Endodermal cell (in vitro differentiated cells): ENCODE results near the gene C1orf56. TPM values are rescaled to one million over a fixed set of nuclear protein-coding genes. Genes with fewer than 3 reads are reported as not detected.

Experiments
- DNase-seq: peaks from one replicate; pipeline ENCODE4 v3.0.0-alpha.2; 2017
- H3K27ac ChIP-seq: 2 replicates; pipeline ENCODE4 v1.5.1; 2013; ENCODE audit warnings: mild to moderate bottlenecking, low read depth, low read length, moderate library complexity
- H3K27me3 ChIP-seq: 2 replicates; pipeline ENCODE4 v1.6.1; 2013; ENCODE audit warnings: mild to moderate bottlenecking, low read length, moderate library complexity; ENCODE audit not compliant: insufficient read depth, control insufficient read depth, poor library complexity, severe bottlenecking
- H3K36me3 ChIP-seq: 2 replicates; pipeline ENCODE4 v1.7.0; 2013; ENCODE audit warnings: mild to moderate bottlenecking, low read length, moderate library complexity; ENCODE audit not compliant: control insufficient read depth, insufficient read depth
- H3K4me1 ChIP-seq: one replicate; pipeline ENCODE4 v1.7.0; 2013; ENCODE audit warnings: low read length; ENCODE audit not compliant: control insufficient read depth, insufficient read depth
- H3K4me3 ChIP-seq: 2 replicates; pipeline ENCODE4 v1.5.1; 2013; ENCODE audit warnings: mild to moderate bottlenecking, low read length, moderate library complexity
- H3K9ac ChIP-seq: 2 replicates; pipeline ENCODE4 v1.6.1; 2013; ENCODE audit warnings: mild to moderate bottlenecking, low read length, moderate library complexity; ENCODE audit not compliant: poor library complexity, severe bottlenecking; ENCODE audit errors: extremely low read depth
- H3K9me3 ChIP-seq: 2 replicates; pipeline ENCODE4 v1.6.1; 2013; ENCODE audit warnings: mild to moderate bottlenecking, low read length, moderate library complexity; ENCODE audit not compliant: control insufficient read depth
- H3K27ac Mint-ChIP-seq: 2 replicates; pipeline ENCODE4 v1.8.0; 2020; ENCODE audit warnings: mixed read lengths
- H3K27me3 Mint-ChIP-seq: 2 replicates; pipeline ENCODE4 v1.8.0; 2021; ENCODE audit warnings: mild to moderate bottlenecking, mixed read lengths; ENCODE audit not compliant: insufficient read depth
- H3K36me3 Mint-ChIP-seq: 2 replicates; pipeline ENCODE4 v1.8.0; 2020; ENCODE audit warnings: low read depth, mixed read lengths
- H3K4me1 Mint-ChIP-seq: 2 replicates; pipeline ENCODE4 v1.8.0; 2020; ENCODE audit warnings: mixed read lengths
- H3K4me3 Mint-ChIP-seq: 2 replicates; pipeline ENCODE4 v1.8.0; 2020; ENCODE audit warnings: mild to moderate bottlenecking, moderate library complexity, mixed read lengths
- H3K9me3 Mint-ChIP-seq: 2 replicates; pipeline ENCODE4 v1.8.0; 2020; ENCODE audit warnings: mild to moderate bottlenecking, mixed read lengths
- CTCF ChIP-seq: fragments of 200-600 bp; sonication (generic); conservative IDR thresholded peaks from 2 replicates; pipeline ENCODE4 v1.5.0; 2021; ENCODE audit warnings: antibody characterized with exemption, mild to moderate bottlenecking
- WGBS, 2 experiments: methylation state at CpG; one replicate each; pipeline versions ENCODE4 v1.1.5 to v1.1.7; 2013; ENCODE audit warnings: missing lambda C conversion rate in 2 of 2, mixed read lengths in 1 of 2; ENCODE audit not compliant: insufficient coverage in 1 of 2, insufficient read length in 1 of 2; 5-methylcytosine and 5-hydroxymethylcytosine counted together
- total RNA-seq, 2 donors: library from RNA; stranded (reverse); fragmentation: NEBNext Ultra II Directional in 1 of 2; extraction: Animal tissue kit (Norgen Biotek cat#: 25700) in 1 of 2; gene quantifications; 2 replicates in 1 of 2; 3 replicates in 1 of 2; pipeline ENCODE4 v1.2.1, GENCODE V29; 2021

Gene C1orf56
- total RNA-seq, 2 donors from 2014 or later, result 4.7 to 6.6 TPM

GRCh38 chr1:151055581-151055980, 8.0 kb downstream of the C1orf56 start:
- 80% methylated on average over 1 of the region's 2 CpGs; no CpG with 5 or more reads in 1 of the 2 experiments for WGBS, 2 experiments
- peaks cover 68% of the 10 kb centered on the region for H3K36me3 ChIP-seq
- no peak overlapping the region for H3K27ac Mint-ChIP-seq

GRCh38 chr1:151056149-151056548, 8.6 kb downstream of the C1orf56 start:
- Histone ChIP-seq H3K4me1 (no peaks in the 10 kb centered on the region), H3K9ac (no peak overlapping the region), H3K36me3 (peaks cover 64% of the 10 kb centered on the region), H3K27me3 (no peaks in the 10 kb centered on the region), H3K4me3 (no peak overlapping the region), H3K9me3 (no peaks in the 10 kb centered on the region), H3K27ac (no peak overlapping the region)
- peak overlapping the region; percentile 23 for H3K27ac Mint-ChIP-seq
- TF ChIP-seq CTCF, result no peak
- H3K9me3 Mint-ChIP-seq, result no peaks in the 10 kb centered on the region
- DNase-seq, result no peak
- 67 to 68% methylated on average over 2 of the region's 2 CpGs for WGBS, 2 experiments
- no peaks in the 10 kb centered on the region for H3K27me3 Mint-ChIP-seq
- H3K36me3 Mint-ChIP-seq, result peaks cover 61% of the 10 kb centered on the region
- no peak overlapping the region for H3K4me3 Mint-ChIP-seq
- H3K4me1 Mint-ChIP-seq, result peaks cover 23% of the 10 kb centered on the region

More at GRCh38 chr1:151055581-151055980, 8.0 kb downstream of the C1orf56 start:
- Histone ChIP-seq H3K27ac (no peak overlapping the region), H3K4me3 (no peak overlapping the region), H3K27me3 (no peaks in the 10 kb centered on the region), H3K9ac (no peak overlapping the region), H3K9me3 (no peaks in the 10 kb centered on the region), H3K4me1 (no peaks in the 10 kb centered on the region)
- Mint-ChIP-seq H3K4me1 (peaks cover 22% of the 10 kb centered on the region), H3K4me3 (no peak overlapping the region), H3K36me3 (peaks cover 63% of the 10 kb centered on the region), H3K27me3 (no peaks in the 10 kb centered on the region), H3K9me3 (no peaks in the 10 kb centered on the region)
- no peak for TF ChIP-seq CTCF
- DNase-seq, result no peak

GRCh38 chr1:151058692-151059091, 11.1 kb downstream of the C1orf56 start:
- H3K9me3 Mint-ChIP-seq, result no peaks in the 10 kb centered on the region

More at GRCh38 chr1:151058692-151059091, 11.1 kb downstream of the C1orf56 start:
- Mint-ChIP-seq H3K4me3 (peak overlapping the region; percentile 94), H3K36me3 (peaks cover 43% of the 10 kb centered on the region), H3K27ac (peak overlapping the region; percentile 89), H3K27me3 (no peaks in the 10 kb centered on the region), H3K4me1 (peaks cover 30% of the 10 kb centered on the region)
- Histone ChIP-seq H3K4me3 (peak overlapping the region; percentile 89), H3K36me3 (peaks cover 46% of the 10 kb centered on the region), H3K9me3 (no peaks in the 10 kb centered on the region), H3K27ac (no peak overlapping the region), H3K9ac (peak overlapping the region; percentile 87), H3K4me1 (no peaks in the 10 kb centered on the region), H3K27me3 (no peaks in the 10 kb centered on the region)
- 0 to 3% methylated on average over 3 to 10 of the region's 10 CpGs for WGBS, 2 experiments
- peak; percentile 77 for DNase-seq
- no peak for TF ChIP-seq CTCF
